GM19351 (cell line): ENCODE data around the gene ADAMTS6.

Experiments
- ATAC-seq: cut with Tn5 transposase; IDR thresholded peaks from one replicate; pipeline ENCODE4 v1.9.1; 2021; ENCODE audit warnings: mild to moderate bottlenecking, moderate library complexity; ENCODE audit not compliant: unreplicated experiment

Gene ADAMTS6

DNA sequence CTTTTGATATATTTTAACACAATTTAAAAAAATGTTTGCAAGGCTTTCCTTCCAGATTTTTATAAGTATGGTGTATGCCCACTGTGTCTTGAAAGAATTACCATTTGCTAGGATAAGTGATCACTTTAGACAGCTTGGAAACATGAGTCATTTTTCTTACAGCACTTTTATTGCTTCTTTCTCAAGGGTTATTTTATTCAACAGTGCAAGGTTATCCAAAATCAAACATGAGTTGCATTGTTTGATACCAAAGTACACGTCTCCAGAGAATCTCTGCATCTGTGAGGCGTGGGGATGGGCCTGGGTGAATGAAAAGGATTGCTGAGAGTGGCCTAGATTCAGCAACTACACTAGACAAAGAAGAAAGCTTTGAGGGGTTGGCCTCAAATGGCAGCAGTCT lies 329.6 kb downstream of the ADAMTS6 start:
- ATAC-seq, result no peak

DNA sequence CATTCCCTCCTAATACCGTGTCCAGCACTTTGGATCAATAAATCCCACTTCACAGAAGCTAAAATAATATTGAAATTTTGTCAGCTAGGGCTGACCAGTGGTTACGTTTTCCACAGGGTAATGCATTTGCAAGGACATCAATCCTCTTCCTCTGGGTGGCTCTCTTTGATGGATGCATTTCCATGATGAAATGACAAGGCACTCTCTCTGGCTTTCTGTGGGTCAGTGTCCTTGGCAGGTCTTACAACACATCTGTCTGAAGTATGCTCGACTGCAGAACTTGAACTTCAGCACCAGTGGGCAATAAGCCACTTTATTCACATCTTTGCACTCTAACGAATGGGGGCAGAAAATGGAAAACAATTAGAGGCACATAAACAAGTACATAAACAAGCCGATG lies 330.1 kb downstream of the ADAMTS6 start:
- no peak for ATAC-seq

DNA sequence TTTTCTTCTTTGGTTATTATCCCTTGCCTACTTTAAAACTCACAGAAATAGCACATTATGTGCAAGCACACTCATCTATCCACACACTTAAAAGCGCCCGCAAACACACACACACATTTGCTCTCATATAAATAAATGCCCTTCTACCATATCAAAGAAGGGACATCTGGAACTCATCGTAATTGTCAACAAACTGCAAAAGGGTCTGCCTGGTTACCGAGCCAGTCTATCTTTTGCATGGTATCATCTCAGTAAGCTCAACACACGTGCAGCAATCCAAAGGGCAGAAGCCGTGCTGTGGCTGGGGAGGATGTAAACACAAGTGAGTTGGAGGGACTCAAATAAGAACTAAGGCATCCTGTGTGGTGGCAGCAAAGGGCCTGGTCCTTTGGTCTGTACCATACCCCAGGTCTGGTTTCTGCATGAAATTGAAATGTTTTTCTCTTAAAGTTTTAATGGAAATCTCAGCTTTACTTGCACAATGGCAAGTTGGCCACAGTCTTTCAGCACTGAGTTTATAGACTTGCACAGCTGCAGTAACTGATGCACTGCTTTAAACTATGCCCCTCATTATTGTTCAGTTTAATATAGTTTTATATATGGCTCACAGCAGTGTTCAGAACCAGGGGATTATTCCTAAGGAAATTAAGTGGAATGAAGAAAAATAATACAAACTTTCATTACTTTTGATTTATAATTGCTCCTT lies 331.0 kb downstream of the ADAMTS6 start:
- ATAC-seq, result no peak

DNA sequence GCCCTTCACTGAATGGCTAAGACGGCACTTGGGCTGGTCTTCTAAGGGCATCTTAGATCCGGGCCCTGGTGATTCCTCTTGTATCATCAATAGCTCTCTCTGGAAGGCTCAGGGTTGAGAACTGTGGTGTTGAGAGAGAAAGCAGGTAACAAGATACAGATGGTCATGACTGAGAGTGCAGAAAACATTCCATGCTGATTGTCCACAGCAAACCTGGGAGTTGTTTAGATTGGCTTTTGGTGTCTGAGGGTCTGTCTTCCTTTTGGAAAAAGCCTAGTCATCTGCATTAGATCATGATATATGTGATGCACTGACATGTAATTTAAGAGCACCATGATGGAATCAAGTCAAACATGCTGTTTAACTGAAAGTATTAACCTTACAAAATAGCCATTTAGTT lies 331.9 kb downstream of the ADAMTS6 start:
- ATAC-seq, result no peak

DNA sequence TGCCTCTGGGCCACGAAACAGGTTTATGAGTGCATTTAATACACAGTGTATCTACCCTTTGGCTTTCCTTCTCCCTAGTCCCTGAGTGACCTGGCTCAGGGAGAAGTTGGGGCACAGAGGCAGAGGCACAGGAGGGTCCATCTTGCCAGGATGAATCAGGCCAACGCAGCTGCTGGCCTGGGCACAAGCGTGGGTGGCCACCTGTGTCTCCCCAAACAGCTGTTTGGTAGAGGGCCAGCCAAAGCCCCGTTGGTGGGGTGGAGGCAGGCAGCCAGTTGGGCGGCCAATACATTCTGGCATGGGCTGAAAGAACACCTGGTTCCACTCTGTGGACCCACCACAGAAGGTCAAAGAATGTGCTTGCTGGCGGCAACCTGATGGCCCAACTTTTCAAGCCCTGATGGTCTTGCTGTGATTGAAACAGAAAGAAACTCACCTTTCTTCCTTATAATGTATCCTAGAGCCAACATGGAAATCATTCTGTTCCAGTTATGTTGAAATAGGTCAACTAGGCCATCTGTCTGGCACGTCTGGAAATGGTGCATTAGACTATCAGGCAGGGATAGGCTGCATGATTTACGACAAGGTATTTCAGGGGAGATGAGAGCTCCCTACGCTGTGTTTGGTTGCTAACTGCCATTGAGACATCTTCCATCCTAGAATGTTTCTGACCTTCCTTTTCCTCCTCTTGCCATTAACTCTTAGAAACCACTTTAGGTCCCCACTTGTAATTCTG lies 337.4 kb downstream of the ADAMTS6 start:
- ATAC-seq, result no peak

DNA sequence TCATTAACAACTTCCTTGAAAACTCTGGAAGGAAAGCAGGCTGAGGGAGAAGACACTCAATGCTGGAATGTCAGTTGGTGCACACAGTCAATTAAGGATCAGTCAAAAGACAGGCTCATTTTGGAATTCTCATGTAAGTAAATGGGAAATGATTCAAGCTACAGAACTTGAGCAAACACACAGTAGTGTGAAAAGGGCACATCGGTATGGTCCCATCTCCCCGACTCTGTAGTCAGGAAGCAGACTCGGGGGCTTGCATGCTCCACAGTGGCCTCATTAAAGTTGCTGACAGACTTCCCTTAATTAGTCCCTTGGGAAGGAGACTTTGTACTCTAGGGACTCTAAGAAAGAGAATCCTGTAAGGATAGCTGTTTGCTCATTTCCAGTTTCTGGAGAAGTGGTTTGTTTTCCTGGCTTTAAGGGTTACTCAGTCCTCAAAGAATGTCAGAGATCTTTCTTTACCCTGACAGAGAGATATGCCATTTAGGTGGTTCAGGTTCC lies 339.2 kb downstream of the ADAMTS6 start:
- no peak for ATAC-seq

DNA sequence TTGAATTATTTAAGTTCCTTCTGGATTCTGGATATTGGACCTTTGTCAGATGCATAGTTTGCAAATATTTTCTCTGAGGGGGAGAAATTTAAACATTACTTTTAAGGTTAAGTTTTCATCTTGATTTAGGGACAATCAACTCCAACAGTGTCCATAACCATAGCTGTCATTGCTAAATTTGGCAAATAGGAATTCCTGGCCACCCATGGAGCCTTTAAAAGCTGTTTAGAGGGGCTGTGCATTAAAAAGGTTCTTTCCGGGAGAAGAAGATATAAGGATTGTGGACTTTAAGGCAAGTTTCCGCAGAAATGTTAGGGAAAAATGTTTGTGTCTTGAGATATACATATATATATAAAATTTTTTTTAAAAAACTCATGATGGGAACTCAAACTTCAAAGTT lies 339.7 kb downstream of the ADAMTS6 start:
- no peak for ATAC-seq

DNA sequence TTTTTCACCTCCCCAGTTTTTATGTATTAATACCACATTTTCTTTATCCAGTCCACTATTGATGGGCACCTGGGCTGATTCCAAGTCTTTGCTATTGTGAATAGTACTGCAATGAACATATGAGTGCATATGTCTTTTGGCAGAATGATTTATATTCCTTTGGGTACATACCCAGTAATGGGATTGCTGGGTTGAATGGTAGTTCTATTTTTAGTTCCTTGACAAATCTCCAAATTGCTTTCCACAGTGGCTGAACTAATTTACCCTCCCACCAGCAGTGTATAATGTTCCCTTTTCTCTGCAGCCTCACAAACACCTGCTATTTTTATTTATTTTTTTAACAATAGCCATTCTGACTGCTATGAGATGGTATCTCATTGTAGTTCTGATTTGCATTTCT lies 340.2 kb downstream of the ADAMTS6 start:
- no peak for ATAC-seq

DNA sequence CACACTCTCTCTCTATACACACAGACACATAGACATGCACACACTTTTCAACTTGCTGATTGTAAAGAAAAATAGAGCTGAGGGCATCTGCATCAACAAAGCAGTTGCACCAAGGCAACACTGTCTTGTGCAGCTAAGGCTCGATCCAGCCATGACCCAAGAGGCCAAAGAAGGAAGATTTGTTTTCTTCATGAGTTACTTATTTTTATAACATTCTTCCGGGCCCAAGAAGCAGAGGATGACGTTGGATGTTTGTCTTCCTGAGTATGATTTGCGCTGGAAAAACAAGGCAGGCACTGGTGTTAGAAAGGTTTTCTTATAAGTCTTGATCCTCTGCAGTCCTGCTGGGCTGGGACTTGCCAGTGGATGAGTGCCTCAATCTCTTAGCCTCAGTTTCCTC lies 344.1 kb downstream of the ADAMTS6 start:
- no peak for ATAC-seq

DNA sequence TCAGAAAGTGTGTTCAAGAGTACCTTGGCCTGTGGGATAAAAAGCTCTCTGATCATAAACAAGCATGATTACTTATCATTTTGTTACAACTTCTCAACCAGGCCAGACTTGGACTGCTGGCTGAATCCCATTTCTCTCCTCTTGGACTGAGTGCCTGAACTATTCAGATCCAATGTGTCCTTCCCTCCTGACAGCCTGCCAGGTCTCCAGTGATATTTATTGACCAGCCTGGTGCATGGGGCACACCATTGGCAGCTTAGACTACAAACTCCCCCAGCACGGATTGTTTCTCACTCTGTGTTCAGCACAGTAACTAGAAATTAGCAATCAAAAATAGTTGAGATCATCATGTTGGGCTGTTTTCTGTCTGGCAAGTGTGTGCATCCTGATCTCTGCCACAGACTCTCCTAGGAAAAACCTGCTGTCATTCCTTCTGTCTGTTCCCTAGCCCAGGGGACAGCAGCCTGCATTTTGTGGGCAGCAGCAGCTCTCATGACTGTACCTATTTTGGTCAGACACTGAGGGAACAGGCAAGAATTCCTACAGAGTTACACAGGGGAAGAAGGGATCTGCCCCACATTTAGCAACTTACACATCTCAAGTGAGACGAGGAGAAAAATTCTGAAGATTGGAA lies 348.1 kb downstream of the ADAMTS6 start:
- ATAC-seq, result no peak

DNA sequence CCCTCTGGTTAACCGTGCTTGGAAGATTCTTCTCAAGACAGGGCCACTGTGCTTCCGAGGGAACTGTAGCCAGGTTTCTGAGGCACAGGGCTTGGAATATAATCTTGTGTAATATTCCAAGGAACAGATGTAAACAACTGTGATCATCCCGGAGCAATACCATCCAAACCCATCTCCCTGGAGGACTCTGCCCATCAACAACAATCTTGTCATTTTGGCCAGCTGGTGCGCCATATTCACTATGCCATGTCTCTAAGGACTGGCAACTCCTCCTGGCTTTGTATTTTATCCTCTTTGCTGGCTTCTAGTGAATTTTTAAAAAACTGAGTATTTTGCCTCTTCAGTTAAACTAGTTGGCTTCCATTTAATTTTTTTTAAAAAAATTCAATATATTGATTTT lies 349.3 kb downstream of the ADAMTS6 start:
- ATAC-seq, result no peak

DNA sequence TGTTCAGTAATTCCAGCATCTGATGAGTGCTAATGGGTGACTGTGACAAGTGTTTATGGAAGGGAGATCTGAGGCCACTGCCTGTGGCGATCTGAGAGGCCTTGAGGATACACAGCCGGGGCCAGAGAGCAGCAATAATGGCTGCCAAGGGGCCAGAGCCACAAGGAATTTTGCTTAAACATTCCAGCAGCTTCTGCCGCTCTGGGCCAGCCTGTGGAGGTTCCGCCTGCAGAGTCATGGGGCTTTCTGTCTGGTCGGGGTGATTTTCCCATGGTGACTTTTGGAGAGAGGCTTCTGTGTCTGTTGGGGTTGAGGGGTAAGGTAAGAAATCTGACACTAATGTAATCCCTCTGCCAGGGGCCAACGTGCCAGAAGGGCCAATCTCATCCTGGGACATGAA lies 353.5 kb downstream of the ADAMTS6 start:
- ATAC-seq, result no peak

DNA sequence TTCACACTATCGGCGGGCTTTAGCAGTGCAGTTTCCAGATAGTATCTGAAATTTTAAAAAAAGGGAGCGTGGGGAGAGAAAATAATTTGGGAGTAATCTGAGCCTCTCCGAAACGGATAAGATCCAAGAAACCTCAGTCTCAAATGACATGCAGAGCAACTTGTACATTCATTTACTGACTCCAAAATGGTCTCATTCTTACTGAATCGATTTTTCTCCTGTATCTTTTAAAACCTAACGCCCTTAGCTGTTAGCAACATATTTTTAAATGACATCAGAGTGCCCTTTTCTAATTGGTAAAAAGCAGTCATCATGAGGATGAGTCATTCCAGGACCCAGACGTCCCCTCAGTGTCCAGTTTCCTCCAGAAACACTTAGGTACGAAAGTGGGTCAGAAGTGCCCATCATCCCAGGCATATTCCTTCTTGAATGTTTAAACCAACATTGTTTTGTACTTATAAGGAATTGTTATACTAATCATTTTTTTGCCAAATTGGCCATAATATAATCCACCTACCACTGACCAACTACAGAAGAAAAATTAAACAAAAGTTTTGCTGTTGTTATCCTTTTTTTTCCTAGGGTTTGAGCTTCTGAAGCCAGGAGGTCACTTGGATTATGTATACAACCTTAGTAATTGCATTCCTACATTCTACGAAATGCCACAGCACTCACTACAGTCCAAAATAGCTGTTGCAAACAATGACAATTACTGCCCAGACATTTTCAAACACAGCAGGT lies 354.4 kb downstream of the ADAMTS6 start:
- no peak for ATAC-seq

DNA sequence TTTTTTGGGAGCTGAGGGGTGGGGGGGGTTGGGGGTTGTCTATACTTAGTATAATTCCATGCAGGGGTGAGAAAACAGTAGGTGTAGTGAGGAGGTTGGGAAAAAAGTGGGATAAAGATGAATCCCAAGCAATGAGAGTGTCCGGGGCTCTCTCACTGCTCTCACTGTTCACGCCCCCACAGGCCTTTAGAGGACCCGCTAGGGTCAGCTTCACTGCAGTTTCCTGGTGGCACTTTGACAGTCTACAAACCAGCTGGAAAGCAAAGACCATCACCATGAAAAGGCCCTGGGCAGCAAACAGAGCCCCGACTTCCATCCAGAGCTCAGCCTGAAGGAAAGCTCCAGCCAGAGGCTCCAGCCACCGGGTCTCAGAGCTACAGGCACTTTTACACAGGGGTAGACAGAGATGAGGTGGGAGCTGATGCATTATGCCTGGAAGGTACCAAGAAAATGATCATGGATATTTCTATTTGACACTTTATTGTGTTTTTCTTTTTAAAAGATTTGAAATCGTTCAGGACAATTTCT lies 355.1 kb downstream of the ADAMTS6 start:
- ATAC-seq, result no peak

DNA sequence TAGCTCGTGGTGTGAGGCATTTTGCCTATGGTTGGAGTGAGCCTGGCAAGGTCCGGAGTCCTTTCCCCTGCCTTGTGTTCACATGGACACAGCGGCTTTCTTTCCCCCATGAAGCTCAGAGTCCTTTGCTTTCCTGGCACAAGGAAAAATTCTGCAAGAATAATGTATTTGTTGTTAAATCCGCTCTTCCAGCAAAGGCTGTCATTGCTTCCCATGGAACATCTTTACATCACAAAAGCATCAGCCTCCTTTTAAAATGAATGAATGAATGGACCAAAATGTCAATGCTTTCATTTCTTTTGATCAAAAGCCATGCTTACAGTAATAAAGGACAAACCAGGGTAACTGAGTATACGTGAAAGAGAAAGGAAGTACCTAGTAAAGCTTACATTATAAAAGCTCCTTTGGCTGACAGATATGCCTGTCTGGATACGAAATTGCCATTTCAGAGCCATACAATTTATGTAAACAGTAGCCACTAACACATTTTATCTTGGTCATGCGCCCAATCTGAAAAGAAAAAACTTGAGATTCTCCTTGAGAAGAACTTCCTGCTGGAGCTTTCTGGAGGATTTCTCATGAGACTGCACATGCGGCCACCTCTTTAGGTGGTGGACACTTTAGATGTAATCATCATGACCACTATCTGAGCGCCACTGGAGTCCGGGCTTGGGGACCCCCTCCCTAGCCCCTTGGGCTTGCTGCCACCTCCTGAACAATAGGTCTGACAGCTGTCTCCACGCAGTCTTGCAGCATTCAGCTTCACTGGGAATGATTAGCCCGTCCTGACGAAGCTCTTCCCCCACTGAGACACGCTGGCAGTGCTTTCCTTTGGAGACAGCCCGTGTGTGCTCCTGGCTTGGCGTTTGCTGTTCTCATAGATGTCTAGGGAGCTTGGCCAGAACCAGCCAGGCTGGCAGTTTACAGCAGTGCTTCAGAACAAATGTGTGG lies 355.9 kb downstream of the ADAMTS6 start:
- ATAC-seq, result no peak

DNA sequence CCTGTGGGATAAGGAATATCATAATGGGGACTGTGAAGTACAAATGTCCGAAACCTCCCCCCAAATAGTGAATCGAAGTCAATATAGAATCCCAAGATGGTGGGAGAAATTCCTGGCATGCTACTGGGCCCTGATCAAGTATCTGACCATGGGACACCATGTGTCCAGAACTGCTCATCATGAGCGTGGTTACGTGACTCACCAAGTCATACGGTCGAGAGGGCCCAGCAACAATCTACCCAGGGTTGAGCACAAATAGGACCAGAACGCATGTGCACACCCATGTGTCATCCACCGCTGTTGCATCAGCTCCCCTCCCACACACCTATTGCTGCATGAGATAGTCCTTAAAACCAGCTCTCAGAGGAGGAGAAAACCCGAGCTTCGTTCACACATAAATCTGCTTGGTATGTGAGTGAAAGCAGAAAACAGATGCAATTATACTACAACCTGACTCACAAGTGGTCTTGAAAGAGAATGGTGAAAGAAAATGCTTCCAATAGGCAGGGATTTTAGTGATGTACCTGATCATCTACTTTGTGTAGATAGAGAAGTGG lies 359.8 kb downstream of the ADAMTS6 start:
- no peak for ATAC-seq

DNA sequence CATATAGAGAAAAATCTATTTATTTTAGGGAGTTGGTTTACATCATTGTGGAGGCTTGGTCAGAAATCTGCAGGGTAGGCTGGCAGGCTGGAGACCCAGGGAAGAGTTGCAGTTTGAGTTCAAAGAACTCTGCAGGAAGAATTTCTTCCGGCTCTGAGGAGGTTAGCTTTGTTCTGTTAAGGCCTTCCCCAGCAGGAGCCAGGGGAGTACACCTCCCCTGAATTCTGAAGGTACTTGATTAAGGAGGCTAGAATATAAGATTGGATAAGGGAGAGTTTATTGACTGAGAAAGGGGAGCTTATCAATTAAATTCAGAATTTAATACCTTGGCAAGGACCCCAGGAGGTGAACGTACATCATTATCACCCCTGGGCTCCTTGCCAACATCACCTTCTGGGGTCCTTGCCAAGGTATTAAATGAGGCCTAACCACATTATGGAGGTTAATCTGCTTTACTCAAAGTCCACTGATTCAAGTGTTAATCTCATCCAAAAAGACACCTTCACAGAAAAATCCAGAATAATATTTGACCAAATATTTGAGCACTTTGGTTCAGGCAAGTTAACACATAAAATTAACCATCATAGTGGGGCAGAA lies 361.3 kb downstream of the ADAMTS6 start:
- no peak for ATAC-seq

DNA sequence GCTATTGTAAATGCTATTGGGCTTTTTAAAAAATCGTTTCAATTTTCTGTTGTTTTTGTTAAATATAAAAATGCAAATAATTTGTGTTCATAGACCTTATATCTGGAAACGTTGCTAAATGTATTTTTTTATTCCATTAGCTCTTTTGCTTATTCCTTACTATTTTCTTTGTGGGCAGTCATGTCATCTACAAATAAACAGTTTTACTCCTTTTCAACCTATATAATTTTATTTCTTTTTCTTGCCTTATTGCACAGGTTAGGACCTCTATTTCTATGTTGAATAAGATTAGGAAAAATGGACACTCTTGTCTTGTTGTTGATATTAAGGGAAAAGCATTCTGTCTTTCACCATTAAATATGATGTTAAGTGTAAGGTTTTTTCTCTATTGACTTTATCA lies 364.2 kb downstream of the ADAMTS6 start:
- no peak for ATAC-seq

DNA sequence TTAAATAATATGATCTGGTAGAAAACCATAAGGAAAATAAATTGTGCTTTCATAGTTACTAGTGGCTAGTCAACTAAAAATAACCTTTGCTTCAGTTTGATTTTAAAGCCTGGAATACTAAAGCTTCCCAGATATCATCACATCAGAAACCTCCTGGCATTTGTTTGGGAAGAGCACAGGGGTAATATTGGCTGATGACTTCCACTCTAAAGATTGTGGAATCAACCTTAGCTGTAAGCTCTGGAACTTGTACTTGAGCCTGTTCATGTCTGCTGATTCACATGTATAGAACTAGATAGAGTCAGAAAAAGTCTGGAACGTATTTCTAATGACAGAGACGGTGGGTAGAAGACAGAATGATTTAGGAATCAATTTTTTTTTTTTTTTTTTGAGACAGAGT lies 367.9 kb downstream of the ADAMTS6 start:
- ATAC-seq, result no peak
